ENCODE measurements around the gene L3MBTL4.

DNA sequence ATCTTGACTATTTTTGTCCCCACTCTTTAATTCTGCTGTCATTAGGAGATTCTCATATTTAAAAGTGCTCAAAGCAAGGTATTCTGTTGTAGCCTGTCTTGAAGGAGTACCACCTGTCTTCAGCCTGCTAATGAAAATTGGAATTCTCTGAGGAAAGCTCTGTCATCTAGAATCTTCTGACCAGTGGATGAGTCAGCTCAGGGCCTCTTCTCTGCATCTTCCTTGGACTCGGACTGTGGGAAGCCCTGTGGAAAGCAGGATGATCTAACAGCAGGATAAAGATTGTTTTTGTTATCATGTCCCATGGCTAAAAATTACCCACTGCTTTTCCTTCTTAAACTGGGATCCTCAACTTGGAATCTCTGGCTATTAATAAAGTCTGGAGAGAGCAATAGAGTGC, 500.7 kb downstream of the L3MBTL4 start:
- TF ChIP-seq POLR2A (IDR thresholded peaks at IDR 0.05) (no peak), POLR2AphosphoS5 (IDR thresholded peaks at IDR 0.05) (no peak), CTCF (IDR thresholded peaks at IDR 0.05) (no peak), EP300 (IDR thresholded peaks at IDR 0.05) (no peak)

Data from upper lobe of left lung (tissue), 4 donors.